ENCODE results near the gene KLRC2.
"Not testable (repeated sequence)": the region's sequence is repeated elsewhere in the genome, so short reads cannot be mapped to it uniquely, and the experiment has no call there.

DNA sequence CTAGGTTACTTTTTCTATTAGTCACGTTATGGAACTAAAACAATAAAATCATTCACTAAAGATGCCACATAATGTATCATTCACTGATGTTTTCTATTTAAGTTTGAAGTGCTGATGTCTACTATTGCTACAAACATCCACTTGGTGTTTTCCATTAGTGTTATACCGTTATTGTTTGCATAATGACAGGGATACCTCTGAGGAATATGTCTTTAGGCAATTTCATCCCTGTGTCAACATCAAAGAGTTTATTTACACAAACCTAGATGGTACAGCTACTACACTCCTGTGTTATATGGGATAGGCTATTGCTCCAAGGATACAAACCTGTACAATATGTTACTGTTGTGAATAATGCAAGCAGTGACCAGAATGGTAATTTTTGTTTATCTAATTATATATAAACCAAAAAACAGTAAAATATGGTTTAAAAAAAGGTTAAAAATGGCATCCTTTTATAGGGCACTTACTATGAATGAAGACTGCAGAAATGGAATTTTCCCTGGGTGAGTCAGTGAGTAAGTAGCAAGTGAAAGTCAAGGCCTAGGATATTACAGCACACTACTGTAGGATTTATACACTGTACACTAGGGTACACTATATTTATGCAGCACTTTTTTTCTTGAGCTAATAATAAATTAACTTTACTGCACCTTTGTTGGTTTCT is 3.9 kb upstream of the KLRC2 start:
- TF ChIP-seq, protein P1, sequence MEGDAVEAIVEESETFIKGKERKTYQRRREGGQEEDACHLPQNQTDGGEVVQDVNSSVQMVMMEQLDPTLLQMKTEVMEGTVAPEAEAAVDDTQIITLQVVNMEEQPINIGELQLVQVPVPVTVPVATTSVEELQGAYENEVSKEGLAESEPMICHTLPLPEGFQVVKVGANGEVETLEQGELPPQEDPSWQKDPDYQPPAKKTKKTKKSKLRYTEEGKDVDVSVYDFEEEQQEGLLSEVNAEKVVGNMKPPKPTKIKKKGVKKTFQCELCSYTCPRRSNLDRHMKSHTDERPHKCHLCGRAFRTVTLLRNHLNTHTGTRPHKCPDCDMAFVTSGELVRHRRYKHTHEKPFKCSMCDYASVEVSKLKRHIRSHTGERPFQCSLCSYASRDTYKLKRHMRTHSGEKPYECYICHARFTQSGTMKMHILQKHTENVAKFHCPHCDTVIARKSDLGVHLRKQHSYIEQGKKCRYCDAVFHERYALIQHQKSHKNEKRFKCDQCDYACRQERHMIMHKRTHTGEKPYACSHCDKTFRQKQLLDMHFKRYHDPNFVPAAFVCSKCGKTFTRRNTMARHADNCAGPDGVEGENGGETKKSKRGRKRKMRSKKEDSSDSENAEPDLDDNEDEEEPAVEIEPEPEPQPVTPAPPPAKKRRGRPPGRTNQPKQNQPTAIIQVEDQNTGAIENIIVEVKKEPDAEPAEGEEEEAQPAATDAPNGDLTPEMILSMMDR (IDR thresholded peaks at IDR 0.05), result not testable (repeated sequence)
- TF ChIP-seq POLR2A (IDR thresholded peaks at IDR 0.05); POLR2AphosphoS5 (IDR thresholded peaks at IDR 0.05; ENCODE audit: insufficient read depth in 1 of 2, low read depth in 1 of 2): not testable (repeated sequence)

Data from vagina (tissue), 2 donors.